RWPE2 (cell line): ENCODE results near the gene CDK5RAP2.

Experiments
- ATAC-seq: fragments of 200-7000 bp; cut with Tn5 transposase; 3 replicates; pipeline ENCODE4 v1.9.1; 2021; ENCODE audit warnings: low read depth
- DNase-seq: peaks from one replicate; pipeline ENCODE4 v3.0.0-alpha.2; 2020; ENCODE audit warnings: low spot score
- H3K27ac ChIP-seq: fragments of 450-650 bp; 2 replicates; pipeline ENCODE4 v1.5.1; 2017; ENCODE audit warnings: mild to moderate bottlenecking; ENCODE audit not compliant: poor library complexity, severe bottlenecking
- H3K27me3 ChIP-seq: fragments of 250-450 bp; sonication (Bioruptor Pico); 2 replicates; pipeline ENCODE4 v1.5.1; 2021; ENCODE audit warnings: mild to moderate bottlenecking, moderate library complexity; ENCODE audit not compliant: insufficient read depth, poor library complexity, severe bottlenecking
- H3K36me3 ChIP-seq: fragments of 250-450 bp; sonication (Bioruptor Pico); 2 replicates; pipeline ENCODE4 v1.5.1; 2020; ENCODE audit warnings: low read depth, mild to moderate bottlenecking, moderate library complexity
- H3K4me1 ChIP-seq: fragments of 250-450 bp; sonication (Bioruptor Pico); 2 replicates; pipeline ENCODE4 v1.5.1; 2021; ENCODE audit warnings: mild to moderate bottlenecking, moderate library complexity; ENCODE audit not compliant: insufficient read depth, poor library complexity, severe bottlenecking
- H3K4me3 ChIP-seq: fragments of 250-450 bp; sonication (Bioruptor Pico); 2 replicates; pipeline ENCODE4 v1.5.1; 2021; ENCODE audit warnings: mild to moderate bottlenecking, moderate library complexity; ENCODE audit not compliant: severe bottlenecking
- H3K9me3 ChIP-seq: fragments of 250-450 bp; sonication (Bioruptor Pico); 2 replicates; pipeline ENCODE4 v1.5.1; 2021; ENCODE audit warnings: mild to moderate bottlenecking, moderate library complexity; ENCODE audit not compliant: severe bottlenecking
- TF ChIP-seq, protein P1 (sequence below): fragments of 450-650 bp; IDR thresholded peaks from one replicate; pipeline ENCODE4 v1.5.1; 2017; ENCODE audit warnings: mild to moderate bottlenecking, moderate library complexity; ENCODE audit not compliant: poor library complexity, severe bottlenecking

The CDK5RAP2 gene

DNA sequence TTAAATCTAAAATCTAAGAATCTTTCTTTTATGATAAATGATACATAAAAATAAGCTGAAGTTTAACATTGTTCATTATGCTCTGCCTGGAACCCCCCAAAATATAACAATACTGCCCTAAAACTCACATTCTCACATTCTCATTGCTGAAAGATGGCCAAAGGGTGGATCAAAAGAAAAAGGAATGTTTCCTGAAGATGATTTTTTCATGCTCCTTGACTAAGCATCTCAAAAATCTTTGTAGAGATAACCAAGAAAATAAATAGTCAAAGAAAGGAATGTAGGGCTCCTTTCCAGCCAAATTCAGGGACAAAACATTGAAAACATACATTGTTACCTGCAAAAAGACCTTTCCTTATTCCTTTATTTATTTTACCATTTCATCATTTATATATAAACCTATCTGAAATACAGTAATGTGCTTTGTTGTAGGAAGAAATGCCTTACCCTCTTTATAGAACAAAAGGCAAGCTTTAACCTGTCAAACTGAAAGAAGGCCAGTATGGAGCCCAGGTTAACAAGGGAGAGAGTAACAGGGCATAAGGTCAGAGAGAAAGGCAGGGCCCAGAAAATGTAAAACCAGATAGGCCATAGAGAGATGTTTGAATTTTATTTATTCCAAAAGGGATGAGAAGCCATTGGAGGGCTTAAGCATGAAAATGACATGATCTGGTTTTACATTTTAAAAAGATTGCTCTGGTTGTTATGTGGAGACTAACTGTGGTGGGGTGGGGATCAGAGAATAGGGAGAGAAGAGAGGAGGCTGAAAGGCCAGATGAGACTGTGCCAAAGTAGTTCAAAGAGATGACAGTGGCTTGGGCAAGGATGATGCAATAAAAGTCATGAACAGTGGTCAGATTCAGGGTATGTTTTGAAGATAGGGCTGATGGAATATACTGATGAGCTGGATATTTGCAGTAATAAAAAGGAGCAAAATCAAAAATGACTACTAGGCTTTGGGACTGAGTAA lies 37.3 kb upstream of the CDK5RAP2 start:
- no peak for ATAC-seq
- H3K9me3 ChIP-seq, result no peaks in the 10 kb centered on the region
- H3K4me1 ChIP-seq, result peaks cover 15% of the 10 kb centered on the region
- H3K27me3 ChIP-seq, result no peaks in the 10 kb centered on the region
- no peak for DNase-seq
- no peak overlapping the region for H3K4me3 ChIP-seq
- TF ChIP-seq, protein P1, sequence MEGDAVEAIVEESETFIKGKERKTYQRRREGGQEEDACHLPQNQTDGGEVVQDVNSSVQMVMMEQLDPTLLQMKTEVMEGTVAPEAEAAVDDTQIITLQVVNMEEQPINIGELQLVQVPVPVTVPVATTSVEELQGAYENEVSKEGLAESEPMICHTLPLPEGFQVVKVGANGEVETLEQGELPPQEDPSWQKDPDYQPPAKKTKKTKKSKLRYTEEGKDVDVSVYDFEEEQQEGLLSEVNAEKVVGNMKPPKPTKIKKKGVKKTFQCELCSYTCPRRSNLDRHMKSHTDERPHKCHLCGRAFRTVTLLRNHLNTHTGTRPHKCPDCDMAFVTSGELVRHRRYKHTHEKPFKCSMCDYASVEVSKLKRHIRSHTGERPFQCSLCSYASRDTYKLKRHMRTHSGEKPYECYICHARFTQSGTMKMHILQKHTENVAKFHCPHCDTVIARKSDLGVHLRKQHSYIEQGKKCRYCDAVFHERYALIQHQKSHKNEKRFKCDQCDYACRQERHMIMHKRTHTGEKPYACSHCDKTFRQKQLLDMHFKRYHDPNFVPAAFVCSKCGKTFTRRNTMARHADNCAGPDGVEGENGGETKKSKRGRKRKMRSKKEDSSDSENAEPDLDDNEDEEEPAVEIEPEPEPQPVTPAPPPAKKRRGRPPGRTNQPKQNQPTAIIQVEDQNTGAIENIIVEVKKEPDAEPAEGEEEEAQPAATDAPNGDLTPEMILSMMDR, result no peak
- H3K36me3 ChIP-seq, result peaks cover 10% of the 10 kb centered on the region; the same call in 1 of the 2 replicates
- H3K27ac ChIP-seq, result peak overlapping the region; percentile 15

DNA sequence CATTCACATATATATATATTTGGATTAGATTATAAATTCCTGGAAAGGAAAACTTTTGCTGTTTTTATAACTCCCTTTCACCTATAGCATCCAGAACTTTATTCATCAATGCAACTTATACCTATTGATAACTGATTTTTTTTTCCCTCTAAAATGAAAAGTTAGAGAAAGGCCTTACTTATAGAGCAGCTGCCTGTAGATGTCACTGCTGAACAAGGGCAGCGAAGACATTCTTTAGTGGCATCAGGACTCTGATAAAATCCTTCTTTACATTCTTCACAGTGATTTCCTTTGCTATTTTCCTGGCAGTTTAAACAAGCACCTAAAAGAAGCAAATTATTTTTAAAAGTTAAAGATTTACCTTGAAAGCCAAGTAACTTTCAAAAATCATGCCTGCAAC lies 32.3 kb upstream of the CDK5RAP2 start:
- TF ChIP-seq, protein P1, result peak; percentile 67
- Histone ChIP-seq H3K36me3 (peaks cover 24% of the 10 kb centered on the region), H3K27ac (peak overlapping the region; percentile 87), H3K9me3 (no peaks in the 10 kb centered on the region), H3K4me1 (peaks cover 46% of the 10 kb centered on the region), H3K4me3 (no peak overlapping the region), H3K27me3 (no peaks in the 10 kb centered on the region)
- DNase-seq (no peak), ATAC-seq (no peak)

DNA sequence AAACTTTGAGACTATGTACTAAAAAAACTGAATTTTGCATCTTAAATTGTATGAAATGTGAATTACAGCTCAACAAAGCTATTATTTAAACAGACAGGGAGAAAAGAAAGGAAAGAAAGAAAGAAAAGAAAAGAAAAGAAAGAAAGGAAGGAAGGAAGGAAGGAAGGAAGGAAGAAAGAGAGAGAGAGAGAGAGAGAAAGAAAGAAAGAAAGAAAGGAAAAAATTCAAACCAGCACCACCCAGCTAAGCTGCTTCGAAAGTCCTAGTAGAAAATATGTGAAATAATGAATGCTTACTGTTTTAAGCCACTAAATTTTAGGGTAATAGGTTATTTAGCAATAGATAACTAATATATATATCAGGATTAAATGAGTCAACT lies 31.7 kb upstream of the CDK5RAP2 start:
- no peaks in the 10 kb centered on the region for H3K9me3 ChIP-seq
- peak overlapping the region; percentile 87 for H3K27ac ChIP-seq
- H3K27me3 ChIP-seq, result no peaks in the 10 kb centered on the region
- H3K4me1 ChIP-seq, result peaks cover 42% of the 10 kb centered on the region
- H3K36me3 ChIP-seq, result peaks cover 29% of the 10 kb centered on the region
- TF ChIP-seq, protein P1, result no peak
- H3K4me3 ChIP-seq, result no peak overlapping the region
- no peak for ATAC-seq
- DNase-seq, result no peak

DNA sequence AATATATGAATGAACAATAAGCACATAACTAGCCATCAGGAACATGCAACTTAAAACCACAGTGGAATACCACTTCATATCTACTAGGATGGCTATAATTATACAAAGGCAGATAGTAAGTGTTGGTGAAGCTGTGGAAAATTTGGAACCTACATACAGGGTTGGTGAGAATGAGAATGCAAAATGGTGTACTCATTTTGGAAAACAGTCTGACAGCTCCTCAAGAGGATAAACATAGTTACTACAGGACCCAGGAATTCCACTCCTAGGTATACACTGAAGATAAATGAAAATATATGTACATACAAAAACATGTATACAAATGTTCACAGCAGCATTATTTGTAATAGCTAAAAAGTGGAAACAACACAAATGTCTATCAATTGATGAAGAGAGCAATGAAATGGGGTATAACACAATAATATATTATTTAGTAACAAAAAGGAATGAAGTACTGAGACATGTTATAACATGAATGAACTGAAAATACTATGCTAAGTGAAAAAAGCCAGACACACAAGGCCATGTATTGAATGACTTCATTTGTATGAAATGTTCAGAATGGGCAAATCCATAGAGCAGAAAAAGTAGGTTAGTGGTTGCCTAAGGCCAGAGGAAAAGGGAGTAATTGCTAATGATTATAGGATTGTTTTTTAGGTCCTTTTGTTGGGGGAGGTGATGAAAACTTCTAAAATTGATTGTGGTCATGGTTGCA lies 31.2 kb upstream of the CDK5RAP2 start:
- H3K4me3 ChIP-seq, result no peak overlapping the region
- no peaks in the 10 kb centered on the region for H3K27me3 ChIP-seq
- H3K36me3 ChIP-seq, result peaks cover 32% of the 10 kb centered on the region
- no peak for DNase-seq
- no peaks in the 10 kb centered on the region for H3K9me3 ChIP-seq
- peak; percentile 54 for ATAC-seq
- H3K27ac ChIP-seq, result peak overlapping the region; percentile 87
- peaks cover 42% of the 10 kb centered on the region for H3K4me1 ChIP-seq
- TF ChIP-seq, protein P1, result peak; percentile 29
